ENCODE data around the gene FBXW2.
A peak's percentile ranks its signal among the peaks of the same experiment; 100 is the strongest.

FBXW2 gene, protein sequence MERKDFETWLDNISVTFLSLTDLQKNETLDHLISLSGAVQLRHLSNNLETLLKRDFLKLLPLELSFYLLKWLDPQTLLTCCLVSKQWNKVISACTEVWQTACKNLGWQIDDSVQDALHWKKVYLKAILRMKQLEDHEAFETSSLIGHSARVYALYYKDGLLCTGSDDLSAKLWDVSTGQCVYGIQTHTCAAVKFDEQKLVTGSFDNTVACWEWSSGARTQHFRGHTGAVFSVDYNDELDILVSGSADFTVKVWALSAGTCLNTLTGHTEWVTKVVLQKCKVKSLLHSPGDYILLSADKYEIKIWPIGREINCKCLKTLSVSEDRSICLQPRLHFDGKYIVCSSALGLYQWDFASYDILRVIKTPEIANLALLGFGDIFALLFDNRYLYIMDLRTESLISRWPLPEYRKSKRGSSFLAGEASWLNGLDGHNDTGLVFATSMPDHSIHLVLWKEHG

DNA sequence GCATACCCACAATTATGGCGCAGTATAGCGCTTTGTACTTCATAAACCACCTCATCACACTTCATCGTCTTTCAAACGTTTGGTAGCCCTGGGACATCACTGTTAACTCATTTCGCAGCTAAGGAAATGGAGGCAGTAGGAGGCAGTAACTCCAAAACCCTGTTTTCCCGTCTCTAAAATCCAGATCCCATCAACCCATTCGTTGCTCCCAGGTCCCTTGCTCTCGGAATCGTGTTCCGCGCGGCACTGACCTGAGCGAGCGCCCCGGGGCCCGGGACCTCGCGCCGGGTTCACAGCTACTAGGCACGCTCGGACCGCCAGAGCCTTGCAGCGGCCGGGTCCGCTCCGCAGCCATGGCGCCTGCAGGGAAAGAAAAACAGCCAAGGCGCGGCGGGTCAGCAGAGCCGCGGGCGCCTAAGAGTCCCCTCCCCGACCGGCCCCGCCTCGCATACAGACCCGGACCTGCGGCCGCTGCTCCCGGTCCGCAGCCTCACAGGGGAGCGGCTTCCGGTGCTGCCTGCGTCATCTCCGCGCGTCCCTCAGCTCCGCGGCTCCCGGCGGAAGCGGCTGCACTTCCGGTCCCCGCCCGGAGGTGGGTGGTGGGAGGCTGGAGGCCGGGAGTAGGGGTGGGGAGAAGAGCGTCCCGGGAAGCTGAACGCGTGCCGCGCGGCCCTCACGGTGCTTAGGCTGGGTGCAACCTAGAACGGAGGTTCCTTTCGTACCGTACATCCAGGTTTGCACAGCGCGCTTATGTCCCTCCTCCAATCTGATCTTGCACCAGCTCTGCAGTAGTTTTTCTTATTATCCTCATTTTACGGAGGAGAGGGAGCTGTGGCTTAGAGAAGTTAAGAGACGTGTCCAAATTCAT lies at the start of gene FBXW2:
TSS of gene FBXW2 (minus strand) at position 519 of the 868 bp plus-strand sequence. CDS start 5,158 bp downstream, outside the sequence.
- Histone ChIP-seq H3K36me3 (replicated peaks) (peaks cover 10% of the 10 kb centered on the region), H3K4me1 (peaks cover 17% of the 10 kb centered on the region), H3K27me3 (ENCODE audit: low read depth) (no peaks in the 10 kb centered on the region), H3K4me3 (peak within 1 kb of the TSS; percentile 93), H3K9me3 (no peaks in the 10 kb centered on the region)
- in situ Hi-C loops (cut with MboI; ENCODE audit: low sequenced_read_pairs), result no loop called here
- peak; percentile 90 to 94 for DNase-seq (ENCODE audit: low spot score in 2 of 2)

DNA sequence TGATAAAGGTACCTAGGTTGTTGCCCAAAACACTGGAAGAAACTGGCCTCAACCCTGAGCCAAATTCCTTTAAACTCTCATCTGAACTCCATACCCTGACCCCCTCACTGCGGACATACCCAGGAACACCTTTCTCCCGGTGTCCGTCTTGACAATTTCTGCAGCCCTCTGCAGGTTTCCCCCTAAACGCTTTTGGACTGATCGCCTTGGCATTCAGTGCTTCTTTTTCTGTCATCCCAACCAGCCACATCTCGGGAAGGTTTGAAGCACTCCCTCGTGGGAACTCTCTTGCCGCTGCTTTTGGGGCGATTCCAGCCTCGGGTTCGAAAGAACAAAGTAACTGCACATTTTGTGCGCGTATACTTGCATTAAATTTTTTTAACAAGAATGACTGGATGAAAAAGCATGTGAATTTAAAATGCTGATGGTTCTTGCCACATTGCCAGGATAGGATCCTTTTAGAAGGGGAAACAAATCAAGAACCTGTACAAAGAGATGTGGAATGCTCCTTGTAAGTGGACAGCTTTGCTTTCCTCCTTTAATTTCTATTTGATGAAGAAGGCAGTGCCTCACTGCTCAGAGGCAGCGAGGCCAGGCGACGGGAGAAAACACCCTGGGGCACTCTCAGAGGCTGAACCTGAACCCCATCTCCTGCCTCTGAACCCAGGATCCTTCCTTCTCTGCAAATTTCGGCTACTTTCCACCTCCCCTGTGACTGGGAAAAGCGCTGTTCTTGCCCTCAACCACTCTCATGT lies 48.9 kb upstream of the FBXW2 start:
- in situ Hi-C loops (cut with MboI; ENCODE audit: low sequenced_read_pairs), result no loop called here
- DNase-seq (ENCODE audit: low spot score in 2 of 2), result no peak
- Histone ChIP-seq H3K9me3 (no peaks in the 10 kb centered on the region), H3K27me3 (ENCODE audit: low read depth) (no peaks in the 10 kb centered on the region; the same call in 1 of the 2 replicates), H3K4me3 (no peak overlapping the region), H3K36me3 (replicated peaks) (no peaks in the 10 kb centered on the region), H3K4me1 (peaks cover 9% of the 10 kb centered on the region)

DNA sequence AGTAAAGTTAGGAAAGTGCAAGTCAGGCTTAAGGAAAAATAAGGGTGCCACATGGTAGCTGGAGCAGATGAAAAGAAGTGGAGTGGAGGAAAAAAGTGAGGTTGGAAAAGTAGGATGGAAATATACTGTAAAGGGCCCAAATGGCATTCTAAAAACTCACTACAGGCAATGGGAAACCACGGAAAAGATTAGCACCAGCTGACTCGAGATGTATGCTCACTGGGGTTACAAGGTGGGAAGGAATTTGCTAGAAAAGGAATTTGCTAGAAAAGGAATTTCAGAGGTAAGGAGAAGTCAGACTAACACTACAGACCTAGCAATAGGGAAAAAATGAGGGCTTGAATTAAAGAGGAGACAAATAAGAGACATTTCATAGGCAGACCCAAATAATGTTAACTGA lies 45.9 kb upstream of the FBXW2 start:
- no peaks in the 10 kb centered on the region for H3K36me3 ChIP-seq (replicated peaks)
- no peak for DNase-seq (ENCODE audit: low spot score in 2 of 2)
- no peak overlapping the region for H3K4me3 ChIP-seq
- H3K27me3 ChIP-seq (ENCODE audit: low read depth), result no peaks in the 10 kb centered on the region
- H3K9me3 ChIP-seq, result no peaks in the 10 kb centered on the region
- H3K4me1 ChIP-seq, result peaks cover 9% of the 10 kb centered on the region
- in situ Hi-C loops (cut with MboI; ENCODE audit: low sequenced_read_pairs), result no loop called here

DNA sequence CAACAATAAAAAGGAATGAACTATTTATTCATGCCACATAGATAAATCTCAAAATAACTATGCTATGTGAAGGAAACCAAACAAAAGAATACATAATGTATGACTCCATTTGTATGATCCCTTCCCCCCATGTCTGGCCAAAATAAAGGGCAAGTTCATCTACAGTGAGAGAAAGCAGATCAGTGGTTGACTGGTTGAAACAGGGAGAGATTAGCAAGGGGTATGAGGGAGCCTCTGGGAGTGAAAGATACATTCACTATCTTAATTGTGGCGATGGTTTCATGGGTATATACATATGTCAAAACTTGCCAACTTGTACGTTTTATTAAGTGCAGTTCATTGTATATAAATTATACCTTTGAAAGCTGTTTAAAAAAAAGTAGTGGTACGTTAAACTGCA lies 44.7 kb upstream of the FBXW2 start:
- H3K9me3 ChIP-seq, result no peaks in the 10 kb centered on the region
- H3K4me3 ChIP-seq, result no peak overlapping the region
- no peaks in the 10 kb centered on the region for H3K27me3 ChIP-seq (ENCODE audit: low read depth)
- H3K4me1 ChIP-seq, result peaks cover 9% of the 10 kb centered on the region
- in situ Hi-C loops (cut with MboI; ENCODE audit: low sequenced_read_pairs), result no loop called here
- H3K36me3 ChIP-seq (replicated peaks), result no peaks in the 10 kb centered on the region
- no peak for DNase-seq (ENCODE audit: low spot score in 2 of 2)

DNA sequence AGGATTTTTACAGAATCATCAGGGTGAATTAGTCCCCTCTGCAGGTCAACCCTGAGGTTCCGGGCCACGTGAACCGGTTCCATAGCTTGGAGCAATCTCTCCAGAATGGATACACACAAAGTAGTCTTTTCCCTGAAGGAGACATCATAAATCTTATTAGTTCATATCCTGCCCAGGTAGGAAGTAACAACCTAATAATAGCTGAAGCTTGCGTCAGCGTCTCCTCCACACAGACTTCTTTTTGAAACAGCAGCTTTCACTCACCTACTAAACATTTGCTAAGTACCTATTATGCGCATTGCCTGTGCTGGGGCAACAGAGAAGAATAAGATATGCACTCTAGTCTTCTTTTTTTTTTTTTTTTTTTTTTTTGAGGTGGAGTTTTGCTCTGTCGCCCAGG lies 40.1 kb upstream of the FBXW2 start:
- no peak overlapping the region for H3K4me3 ChIP-seq
- no peaks in the 10 kb centered on the region for H3K36me3 ChIP-seq (replicated peaks)
- no peak for DNase-seq (ENCODE audit: low spot score in 2 of 2)
- in situ Hi-C loops (cut with MboI; ENCODE audit: low sequenced_read_pairs), result no loop called here
- no peaks in the 10 kb centered on the region for H3K27me3 ChIP-seq (ENCODE audit: low read depth)
- peaks cover 9% of the 10 kb centered on the region for H3K4me1 ChIP-seq
- no peaks in the 10 kb centered on the region for H3K9me3 ChIP-seq

DNA sequence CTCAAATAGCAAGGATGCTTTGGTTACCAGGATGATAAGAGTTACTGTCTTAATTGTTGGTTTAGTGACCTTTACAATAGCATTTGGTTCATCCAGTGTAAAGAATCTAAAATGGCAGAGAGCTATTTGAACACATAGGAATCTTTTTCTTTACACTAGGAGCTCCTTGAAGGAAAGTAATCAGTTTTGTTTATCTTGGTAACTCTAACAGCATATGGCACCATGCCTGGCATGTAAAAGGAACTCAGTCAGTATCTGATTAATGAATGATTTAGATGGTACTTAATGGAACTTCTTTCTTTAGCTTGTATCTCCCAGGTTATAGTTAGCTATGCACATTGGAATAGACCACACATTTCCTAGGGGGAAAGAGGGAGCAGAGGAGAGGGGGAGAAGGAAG lies 39.6 kb upstream of the FBXW2 start:
- Histone ChIP-seq H3K4me3 (no peak overlapping the region), H3K27me3 (ENCODE audit: low read depth) (no peaks in the 10 kb centered on the region), H3K36me3 (replicated peaks) (no peaks in the 10 kb centered on the region), H3K9me3 (no peaks in the 10 kb centered on the region), H3K4me1 (peaks cover 8% of the 10 kb centered on the region)
- in situ Hi-C loops (cut with MboI; ENCODE audit: low sequenced_read_pairs), result no loop called here
- no peak for DNase-seq (ENCODE audit: low spot score in 2 of 2)

DNA sequence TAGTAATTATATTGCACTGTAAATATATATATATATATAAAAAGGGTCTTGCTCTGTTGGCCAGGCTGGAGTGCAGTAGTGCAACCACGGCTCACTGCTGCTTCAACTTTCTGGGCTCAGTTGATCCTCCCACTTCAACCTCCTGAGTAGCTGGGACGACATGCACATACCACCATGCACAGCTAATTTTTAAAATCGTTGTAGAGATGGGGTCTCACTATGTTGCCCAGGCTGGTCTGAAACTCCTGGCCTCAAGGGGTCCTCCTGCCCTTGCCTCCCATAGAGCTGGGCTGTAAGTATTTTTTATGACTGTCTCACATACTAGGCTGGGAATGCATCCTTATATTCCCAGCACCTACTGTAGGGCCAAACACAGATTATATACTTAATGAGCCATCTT lies 37.6 kb upstream of the FBXW2 start:
- no peak overlapping the region for H3K4me3 ChIP-seq
- DNase-seq (ENCODE audit: low spot score in 2 of 2), result no peak
- H3K36me3 ChIP-seq (replicated peaks), result no peaks in the 10 kb centered on the region
- in situ Hi-C loops (cut with MboI; ENCODE audit: low sequenced_read_pairs), result no loop called here
- peaks cover 8% of the 10 kb centered on the region for H3K4me1 ChIP-seq
- H3K9me3 ChIP-seq, result no peaks in the 10 kb centered on the region
- H3K27me3 ChIP-seq (ENCODE audit: low read depth), result no peaks in the 10 kb centered on the region

DNA sequence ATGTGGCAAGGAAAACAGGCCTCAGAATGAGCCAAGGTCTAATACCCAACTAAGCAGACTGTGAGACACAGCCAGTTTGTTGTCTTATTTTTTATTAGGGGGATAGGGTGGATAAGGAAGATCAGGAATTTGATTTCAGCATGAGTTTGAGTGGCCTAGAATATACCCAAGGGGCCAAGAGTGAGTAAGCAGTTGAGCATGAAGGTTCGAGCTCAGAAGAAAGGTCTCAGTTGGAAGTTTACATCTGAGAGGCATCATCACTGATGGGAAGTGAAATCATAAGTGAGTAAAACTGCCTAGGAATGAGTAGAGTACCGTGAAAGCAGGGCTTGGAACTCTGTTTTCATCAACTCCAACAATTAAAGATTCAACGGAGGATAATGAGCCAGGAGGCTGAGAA lies 36.9 kb upstream of the FBXW2 start:
- in situ Hi-C loops (cut with MboI; ENCODE audit: low sequenced_read_pairs), result no loop called here
- Histone ChIP-seq H3K36me3 (replicated peaks) (no peaks in the 10 kb centered on the region), H3K4me1 (peaks cover 8% of the 10 kb centered on the region), H3K4me3 (no peak overlapping the region), H3K9me3 (no peaks in the 10 kb centered on the region), H3K27me3 (ENCODE audit: low read depth) (no peaks in the 10 kb centered on the region)
- DNase-seq (ENCODE audit: low spot score in 2 of 2), result no peak

DNA sequence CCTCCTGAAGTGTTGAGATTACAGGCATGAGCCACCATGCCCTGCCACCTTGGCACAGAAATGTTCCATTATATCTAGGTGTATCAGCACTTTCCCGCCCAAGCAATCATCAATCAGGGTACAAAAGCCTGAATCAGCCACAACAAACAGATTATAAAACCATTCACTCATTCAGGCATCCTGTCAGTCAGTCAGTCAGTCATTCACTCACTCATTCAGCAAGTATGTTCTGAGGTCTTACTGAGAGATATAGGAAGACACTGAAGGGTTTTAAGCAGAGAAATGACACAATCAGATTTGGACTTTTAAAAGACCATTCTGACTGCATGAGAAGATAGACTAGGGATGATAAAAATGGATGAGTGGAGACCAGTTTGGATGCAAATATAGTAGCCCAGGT lies 36.4 kb upstream of the FBXW2 start:
- Histone ChIP-seq H3K9me3 (no peaks in the 10 kb centered on the region), H3K27me3 (ENCODE audit: low read depth) (no peaks in the 10 kb centered on the region), H3K36me3 (replicated peaks) (no peaks in the 10 kb centered on the region), H3K4me1 (peaks cover 8% of the 10 kb centered on the region), H3K4me3 (no peak overlapping the region)
- in situ Hi-C loops (cut with MboI; ENCODE audit: low sequenced_read_pairs), result no loop called here
- no peak for DNase-seq (ENCODE audit: low spot score in 2 of 2)

DNA sequence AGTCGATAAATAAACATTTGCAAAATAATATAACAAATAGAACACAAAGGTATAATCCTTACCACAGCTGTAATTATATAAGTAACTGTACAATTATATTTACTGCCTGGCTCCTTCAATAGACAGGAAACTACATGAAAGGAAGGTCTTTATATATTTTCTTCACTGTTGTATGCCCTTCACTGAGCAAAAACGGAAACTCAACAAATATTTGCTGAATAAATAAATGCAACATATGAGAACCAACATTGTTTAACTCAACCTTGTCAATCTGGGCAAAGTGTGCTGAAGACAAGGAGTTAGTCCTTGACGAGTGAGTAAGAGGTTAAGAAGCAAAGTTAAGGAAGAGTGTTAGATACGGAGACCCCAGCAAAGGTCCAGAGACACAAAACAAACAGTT lies 26.9 kb upstream of the FBXW2 start:
- no peaks in the 10 kb centered on the region for H3K9me3 ChIP-seq
- H3K27me3 ChIP-seq (ENCODE audit: low read depth), result no peaks in the 10 kb centered on the region
- no peaks in the 10 kb centered on the region for H3K36me3 ChIP-seq (replicated peaks)
- no peak overlapping the region for H3K4me3 ChIP-seq
- in situ Hi-C loops (cut with MboI; ENCODE audit: low sequenced_read_pairs), result no loop called here
- DNase-seq (ENCODE audit: low spot score in 2 of 2), result no peak
- H3K4me1 ChIP-seq, result peaks cover 8% of the 10 kb centered on the region

DNA sequence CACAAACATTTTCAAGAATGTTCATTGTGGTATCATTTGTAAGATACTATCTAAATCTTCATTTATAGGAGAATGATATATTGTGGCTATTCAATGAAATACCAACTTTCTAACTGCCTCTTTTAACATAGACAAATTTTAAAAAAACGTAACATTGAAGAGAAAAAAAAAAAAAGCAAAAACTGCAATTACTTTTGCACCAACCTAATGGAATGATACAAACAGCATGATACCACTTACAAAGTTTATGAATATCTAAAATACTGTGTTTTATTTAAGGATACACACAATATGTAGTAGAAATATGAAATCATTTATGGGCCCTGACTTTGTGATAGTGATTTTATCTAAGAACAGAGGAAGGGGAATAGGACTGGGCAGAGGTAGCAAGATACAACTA lies 25.4 kb upstream of the FBXW2 start:
- no peak for DNase-seq (ENCODE audit: low spot score in 2 of 2)
- Histone ChIP-seq H3K36me3 (replicated peaks) (no peaks in the 10 kb centered on the region), H3K9me3 (no peaks in the 10 kb centered on the region), H3K27me3 (ENCODE audit: low read depth) (no peaks in the 10 kb centered on the region), H3K4me3 (no peak overlapping the region), H3K4me1 (peaks cover 8% of the 10 kb centered on the region)
- in situ Hi-C loops (cut with MboI; ENCODE audit: low sequenced_read_pairs), result no loop called here

DNA sequence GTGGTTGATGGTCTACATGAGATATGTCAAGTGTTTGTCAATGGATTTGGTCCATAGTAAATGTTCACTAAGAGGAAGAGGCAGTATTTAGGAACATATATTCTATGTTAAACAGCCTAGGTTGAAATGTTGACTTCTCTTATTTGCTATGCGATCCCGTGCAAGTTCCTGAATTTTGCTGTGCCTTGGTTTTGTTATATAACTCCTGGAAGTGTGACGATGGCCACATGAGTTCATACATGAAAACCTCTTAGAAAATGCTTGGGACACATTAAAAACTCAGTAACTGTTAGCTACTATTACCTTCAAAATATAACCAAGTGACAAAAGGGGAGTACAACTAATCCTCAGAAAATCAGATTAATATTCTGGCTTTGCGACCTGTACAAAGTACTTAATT lies 21.9 kb upstream of the FBXW2 start:
- no peaks in the 10 kb centered on the region for H3K9me3 ChIP-seq
- DNase-seq (ENCODE audit: low spot score in 2 of 2), result no peak
- no peaks in the 10 kb centered on the region for H3K27me3 ChIP-seq (ENCODE audit: low read depth)
- in situ Hi-C loops (cut with MboI; ENCODE audit: low sequenced_read_pairs), result no loop called here
- no peak overlapping the region for H3K4me3 ChIP-seq
- H3K36me3 ChIP-seq (replicated peaks), result no peaks in the 10 kb centered on the region
- H3K4me1 ChIP-seq, result peaks cover 8% of the 10 kb centered on the region

DNA sequence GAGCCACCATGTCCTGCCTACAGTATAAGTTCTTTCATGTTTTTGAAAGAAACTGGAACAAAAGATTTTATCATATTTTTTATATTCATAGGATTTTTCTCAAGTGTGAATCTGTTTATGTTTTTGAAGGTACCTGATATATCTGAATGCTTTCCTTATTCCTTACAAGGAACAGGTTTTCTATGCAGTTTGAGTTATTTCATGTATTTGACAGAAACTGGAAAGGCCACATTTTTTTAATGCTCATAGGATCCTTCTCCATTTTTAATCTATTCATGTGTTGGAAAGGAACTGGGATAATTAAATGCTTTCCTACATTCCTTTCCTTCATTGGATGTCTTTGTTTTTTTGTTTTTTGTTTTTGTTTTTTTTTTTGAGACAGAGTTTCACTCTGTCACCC lies 15.7 kb upstream of the FBXW2 start:
- Histone ChIP-seq H3K36me3 (replicated peaks) (no peaks in the 10 kb centered on the region), H3K4me3 (no peak overlapping the region), H3K27me3 (ENCODE audit: low read depth) (no peaks in the 10 kb centered on the region), H3K9me3 (peaks cover 7% of the 10 kb centered on the region; the same call in 1 of the 2 replicates), H3K4me1 (no peaks in the 10 kb centered on the region; the same call in 1 of the 2 replicates)
- no peak for DNase-seq (ENCODE audit: low spot score in 2 of 2)
- in situ Hi-C loops (cut with MboI; ENCODE audit: low sequenced_read_pairs), result no loop called here
